ENCODE data around the gene ACTL7B. TPM values are rescaled to one million over a fixed set of nuclear protein-coding genes. Genes with fewer than 3 reads are reported as not detected.
"Not testable (repeated sequence)": the region's sequence is repeated elsewhere in the genome, so short reads cannot be mapped to it uniquely, and the experiment has no call there.

Gene ACTL7B
- total RNA-seq, 2 donors from 2014 or later, result not detected

DNA sequence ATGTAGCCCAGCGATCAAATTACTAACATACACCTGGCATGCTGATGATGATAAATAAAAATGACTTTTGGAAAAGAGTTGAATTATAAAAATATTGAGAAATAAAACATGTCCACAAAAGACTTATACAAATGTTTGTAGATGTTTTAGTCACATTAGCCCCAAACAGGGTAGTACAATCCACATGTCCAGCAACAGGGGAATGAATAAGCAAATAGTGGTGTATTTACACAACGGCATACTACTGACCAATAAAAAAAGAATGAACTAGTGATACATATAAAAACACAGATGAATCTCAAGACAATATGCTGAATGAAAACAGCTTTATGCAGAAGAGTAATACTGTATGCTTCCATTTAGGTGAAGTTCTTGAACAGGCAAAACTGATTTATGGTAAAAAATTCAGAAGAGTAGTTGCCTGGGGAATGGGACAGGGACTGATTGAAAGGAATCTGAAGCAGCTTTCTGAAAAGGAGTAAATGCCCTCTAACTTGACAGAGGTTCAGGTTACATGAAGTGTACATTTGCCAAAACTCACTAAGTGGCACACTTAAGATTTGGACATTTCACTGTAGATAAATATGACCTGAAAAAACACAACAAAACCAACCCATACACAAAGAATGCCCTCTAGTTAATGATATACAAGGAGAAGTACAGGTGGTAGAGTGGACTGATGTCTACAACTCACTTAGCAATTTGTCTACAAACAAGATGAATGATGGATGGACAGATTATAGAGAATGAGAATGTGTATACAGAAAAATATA, 41.7 kb upstream of the ACTL7B start:
- Histone ChIP-seq H3K9me3 (no peaks in the 10 kb centered on the region), H3K36me3 (peaks cover 61% of the 10 kb centered on the region), H3K4me3 (no peak overlapping the region), H3K27me3 (replicated peaks; ENCODE audit: insufficient read depth) (no peaks in the 10 kb centered on the region), H3K4me1 (ENCODE audit: control insufficient read depth in 1 of 2, low read depth in 2 of 2) (no peaks in the 10 kb centered on the region), H3K27ac (no peak overlapping the region)
- DNase-seq (ENCODE audit: low spot score) (no peak), ATAC-seq (ENCODE audit: insufficient number of reproducible peaks, low FRiP score, low read depth) (no peak)
- TF ChIP-seq, protein P1, sequence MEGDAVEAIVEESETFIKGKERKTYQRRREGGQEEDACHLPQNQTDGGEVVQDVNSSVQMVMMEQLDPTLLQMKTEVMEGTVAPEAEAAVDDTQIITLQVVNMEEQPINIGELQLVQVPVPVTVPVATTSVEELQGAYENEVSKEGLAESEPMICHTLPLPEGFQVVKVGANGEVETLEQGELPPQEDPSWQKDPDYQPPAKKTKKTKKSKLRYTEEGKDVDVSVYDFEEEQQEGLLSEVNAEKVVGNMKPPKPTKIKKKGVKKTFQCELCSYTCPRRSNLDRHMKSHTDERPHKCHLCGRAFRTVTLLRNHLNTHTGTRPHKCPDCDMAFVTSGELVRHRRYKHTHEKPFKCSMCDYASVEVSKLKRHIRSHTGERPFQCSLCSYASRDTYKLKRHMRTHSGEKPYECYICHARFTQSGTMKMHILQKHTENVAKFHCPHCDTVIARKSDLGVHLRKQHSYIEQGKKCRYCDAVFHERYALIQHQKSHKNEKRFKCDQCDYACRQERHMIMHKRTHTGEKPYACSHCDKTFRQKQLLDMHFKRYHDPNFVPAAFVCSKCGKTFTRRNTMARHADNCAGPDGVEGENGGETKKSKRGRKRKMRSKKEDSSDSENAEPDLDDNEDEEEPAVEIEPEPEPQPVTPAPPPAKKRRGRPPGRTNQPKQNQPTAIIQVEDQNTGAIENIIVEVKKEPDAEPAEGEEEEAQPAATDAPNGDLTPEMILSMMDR (IDR thresholded peaks at IDR 0.05), result no peak

DNA sequence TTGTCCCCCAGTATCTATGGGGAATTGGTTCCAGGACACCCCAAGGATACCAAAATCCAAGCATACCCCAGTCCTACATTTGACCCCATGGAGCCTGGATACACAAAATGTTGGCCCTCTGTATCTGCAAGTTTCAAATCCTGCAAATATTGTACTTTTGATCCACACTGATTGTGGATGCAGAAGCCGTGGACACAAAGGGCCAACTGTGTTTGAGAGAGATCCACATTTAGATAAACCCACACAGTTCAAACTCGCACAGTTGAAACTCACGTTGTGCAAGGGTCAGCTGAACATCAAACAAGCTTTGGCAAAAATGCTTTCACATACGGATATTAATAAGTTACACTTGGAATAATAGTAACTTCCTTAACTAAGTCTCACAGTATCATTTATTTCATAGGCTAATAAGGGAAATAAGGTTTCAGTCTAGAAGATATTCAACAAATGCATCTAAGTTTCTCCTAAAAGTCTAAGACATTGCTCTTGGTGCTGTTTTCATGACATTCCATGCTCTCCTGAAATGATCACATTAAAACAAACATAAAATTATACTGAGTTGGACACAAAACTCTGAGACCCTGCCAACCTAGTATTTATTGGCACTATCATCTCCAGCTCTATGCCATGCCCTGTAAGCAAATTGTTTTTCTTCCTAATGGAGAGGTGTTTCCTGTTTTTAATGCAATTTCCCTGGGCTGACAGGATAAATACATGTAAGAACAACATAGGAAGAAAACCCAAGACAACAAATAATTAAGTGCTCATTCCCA, 38.6 kb upstream of the ACTL7B start:
- H3K27me3 ChIP-seq (replicated peaks; ENCODE audit: insufficient read depth), result no peaks in the 10 kb centered on the region
- no peak overlapping the region for H3K27ac ChIP-seq
- H3K36me3 ChIP-seq, result peaks cover 56% of the 10 kb centered on the region
- DNase-seq (ENCODE audit: low spot score) (no peak), ATAC-seq (ENCODE audit: insufficient number of reproducible peaks, low FRiP score, low read depth) (no peak)
- no peak overlapping the region for H3K4me3 ChIP-seq
- TF ChIP-seq, protein P1 (IDR thresholded peaks at IDR 0.05), result no peak
- H3K9me3 ChIP-seq, result no peaks in the 10 kb centered on the region
- no peaks in the 10 kb centered on the region for H3K4me1 ChIP-seq (ENCODE audit: control insufficient read depth in 1 of 2, low read depth in 2 of 2)

DNA sequence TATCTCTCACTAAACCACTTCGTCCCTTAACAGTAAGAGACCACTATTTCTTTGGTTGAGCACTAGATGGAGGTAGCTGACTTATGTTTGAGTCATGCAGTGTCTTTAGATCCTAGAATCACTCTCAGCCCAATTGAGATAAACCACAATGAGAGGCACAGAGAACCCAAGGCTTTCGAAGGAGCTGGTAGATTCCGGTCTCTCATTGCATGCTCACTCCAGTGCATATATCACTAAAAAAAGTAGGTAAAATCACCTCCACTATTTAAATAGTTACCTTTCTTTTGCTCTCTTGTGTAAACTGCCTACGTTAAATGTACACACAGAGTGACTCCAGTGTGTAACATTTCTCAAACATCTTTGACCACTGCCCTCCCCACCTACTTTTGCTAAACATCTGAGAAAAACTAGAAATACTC, 33.9 kb upstream of the ACTL7B start:
- TF ChIP-seq, protein P1 (IDR thresholded peaks at IDR 0.05), result no peak
- Histone ChIP-seq H3K27me3 (replicated peaks; ENCODE audit: insufficient read depth) (no peaks in the 10 kb centered on the region), H3K4me1 (ENCODE audit: control insufficient read depth in 1 of 2, low read depth in 2 of 2) (peaks cover 0 to 4% of the 10 kb centered on the region in 2 donors), H3K27ac (no peak overlapping the region), H3K9me3 (no peaks in the 10 kb centered on the region), H3K4me3 (no peak overlapping the region), H3K36me3 (peaks cover 25% of the 10 kb centered on the region)
- ATAC-seq (ENCODE audit: insufficient number of reproducible peaks, low FRiP score, low read depth) (no peak), DNase-seq (ENCODE audit: low spot score) (no peak)

DNA sequence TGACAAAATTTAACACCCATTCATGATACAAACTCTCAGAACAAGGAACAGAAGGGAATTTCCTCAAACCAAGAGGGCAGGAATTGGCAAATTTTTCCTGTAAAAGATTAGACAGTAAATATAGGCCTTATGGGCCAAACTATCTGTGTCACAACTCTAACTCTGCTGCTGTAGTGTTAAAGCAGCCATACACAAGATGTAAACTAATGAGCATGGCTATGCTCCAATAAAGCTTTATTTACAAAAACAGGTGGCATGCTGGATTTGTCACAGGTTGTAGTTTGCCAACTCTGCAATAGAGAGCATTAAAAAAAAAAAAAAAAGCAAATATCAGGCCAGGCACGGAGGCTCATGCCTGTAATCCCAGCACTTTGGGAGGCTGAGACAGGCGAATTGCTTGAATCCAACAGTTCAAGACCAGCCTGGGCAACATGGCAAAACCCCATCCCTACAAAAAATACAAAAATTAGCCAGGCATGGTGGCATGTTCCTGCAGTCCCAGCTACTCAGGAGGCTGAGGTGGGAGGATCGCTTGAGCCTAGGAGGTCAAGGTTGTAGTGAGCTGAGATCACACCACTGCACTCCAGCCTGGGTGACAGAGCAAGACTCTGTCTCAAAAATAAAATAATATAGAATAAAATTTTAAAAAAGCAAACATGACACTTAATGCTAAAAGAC, 30.9 kb upstream of the ACTL7B start:
- peaks cover 17% of the 10 kb centered on the region for H3K36me3 ChIP-seq
- not testable (repeated sequence) for ATAC-seq (ENCODE audit: insufficient number of reproducible peaks, low FRiP score, low read depth); H3K27ac ChIP-seq; H3K27me3 ChIP-seq (replicated peaks; ENCODE audit: insufficient read depth); H3K4me1 ChIP-seq (ENCODE audit: control insufficient read depth in 1 of 2, low read depth in 2 of 2); DNase-seq (ENCODE audit: low spot score); H3K4me3 ChIP-seq; H3K9me3 ChIP-seq

DNA sequence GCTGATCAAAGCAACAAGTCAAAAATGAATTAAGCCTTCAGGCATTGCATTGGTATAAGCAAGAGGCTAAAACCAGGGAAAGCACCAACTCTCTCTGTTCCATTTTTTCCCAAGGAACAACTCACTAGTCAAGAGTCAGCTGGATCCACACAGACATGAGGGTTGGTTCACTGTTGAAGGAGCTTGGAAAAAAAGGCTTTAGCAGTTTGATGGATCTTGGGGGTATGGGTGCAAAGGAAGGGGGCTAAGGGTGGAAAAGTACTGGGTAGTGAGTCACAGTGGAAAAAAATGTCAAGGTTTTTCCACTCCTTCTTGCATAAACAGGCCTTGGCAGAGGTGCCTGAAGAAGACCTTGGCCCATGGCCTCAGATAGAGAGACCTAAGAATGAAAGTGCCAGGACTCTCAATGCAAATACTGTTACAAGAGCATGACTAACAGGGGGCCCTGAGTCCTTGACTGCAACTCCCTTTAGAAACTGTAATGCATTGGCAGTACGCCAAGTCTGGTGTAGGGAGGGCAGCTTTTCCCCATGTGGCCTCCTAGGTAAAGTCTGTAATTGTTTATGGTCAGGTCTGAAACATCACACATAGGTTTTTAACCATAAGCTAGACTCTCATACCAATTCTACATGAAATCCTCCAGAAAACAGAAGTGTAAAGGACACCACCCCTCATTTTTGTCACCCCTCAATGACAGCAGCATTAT, 30.0 kb upstream of the ACTL7B start:
- no peak for ATAC-seq (ENCODE audit: insufficient number of reproducible peaks, low FRiP score, low read depth)
- H3K36me3 ChIP-seq, result peaks cover 17% of the 10 kb centered on the region
- no peak overlapping the region for H3K27ac ChIP-seq
- H3K9me3 ChIP-seq, result no peaks in the 10 kb centered on the region
- no peak for DNase-seq (ENCODE audit: low spot score)
- no peaks in the 10 kb centered on the region for H3K27me3 ChIP-seq (replicated peaks; ENCODE audit: insufficient read depth)
- no peak overlapping the region for H3K4me3 ChIP-seq
- H3K4me1 ChIP-seq (ENCODE audit: control insufficient read depth in 1 of 2, low read depth in 2 of 2), result peaks cover 0 to 4% of the 10 kb centered on the region in 2 donors
- TF ChIP-seq, protein P1 (IDR thresholded peaks at IDR 0.05), result no peak
